H1 (cell line): ENCODE data around the gene GLRX5. TPM values are rescaled to one million over a fixed set of nuclear protein-coding genes. Genes with fewer than 3 reads are reported as not detected.

Experiments
- CTCF ChIA-PET: fragments of 300-600 bp; sonication (Branson Sonifier 250); formaldehyde crosslinking; loops from one replicate; lab custom pipeline; 2021; ENCODE audit not compliant: partially characterized antibody; lab: Charles Lee
- POLR2A ChIA-PET: fragments of 300-600 bp; sonication (Branson Sonifier 250); formaldehyde crosslinking; loops from one replicate; lab custom pipeline; 2021; ENCODE audit warnings: inconsistent platforms; ENCODE audit not compliant: partially characterized antibody; lab: Charles Lee
- DNase-seq, 2 experiments: peaks; one replicate each; pipeline versions ENCODE4 v3.0.0 to v3.0.0-alpha.2; 2010 to 2022; ENCODE audit warnings: low spot score in 2 of 2, low read depth in 1 of 2, mixed read lengths in 1 of 2
- FAIRE-seq: peaks from 2 replicates; lab custom pipeline; 2011; peaks lifted over from hg19 to GRCh38; lab: Jason Lieb, UNC
- H2AFZ ChIP-seq: 2 replicates; pipeline ENCODE4 v1.8.1; 2012; ENCODE audit warnings: low read length, inconsistent platforms
- H2AK5ac ChIP-seq: 2 replicates; pipeline ENCODE4 v1.6.1; 2013; ENCODE audit warnings: low read depth, low read length
- H2BK120ac ChIP-seq: replicated peaks from 2 replicates; pipeline ENCODE3; 2013; ENCODE audit warnings: low read depth, low read length, inconsistent platforms
- H2BK12ac ChIP-seq: 2 replicates; pipeline ENCODE4 v1.6.1; 2013; ENCODE audit warnings: low read depth, low read length
- H2BK15ac ChIP-seq: 2 replicates; pipeline ENCODE4 v1.6.1; 2013; ENCODE audit warnings: low read length
- H2BK20ac ChIP-seq: 2 replicates; pipeline ENCODE4 v1.6.1; 2013; ENCODE audit warnings: low read length
- H2BK5ac ChIP-seq: 2 replicates; pipeline ENCODE4 v1.6.1; 2013; ENCODE audit warnings: low read depth, low read length
- H3K14ac ChIP-seq: 2 replicates; pipeline ENCODE4 v1.6.1; 2013; ENCODE audit warnings: inconsistent platforms; ENCODE audit not compliant: insufficient read length
- H3K18ac ChIP-seq: 2 replicates; pipeline ENCODE4 v1.6.1; 2013; ENCODE audit warnings: low read length; ENCODE audit errors: extremely low read depth
- H3K23ac ChIP-seq: 2 replicates; pipeline ENCODE4 v1.6.1; 2013; ENCODE audit warnings: inconsistent platforms; ENCODE audit not compliant: insufficient read length
- H3K23me2 ChIP-seq: 2 replicates; pipeline ENCODE4 v1.6.1; 2013; ENCODE audit warnings: low read depth, low read length
- H3K27ac ChIP-seq: 2 replicates; pipeline ENCODE4 v1.6.1; 2011; ENCODE audit warnings: low read depth, low read length, inconsistent platforms
- H3K27me3 ChIP-seq, 4 experiments: replicated peaks in 1 of 4; 1 replicate in 1 of 4; 2 replicates in 3 of 4; pipeline versions ENCODE4 v1.6.1 to v1.8.1; 2011 to 2013; ENCODE audit warnings: low read length in 3 of 4, mild to moderate bottlenecking in 3 of 4, inconsistent platforms in 2 of 4, mixed read lengths in 2 of 4, moderate library complexity in 1 of 4; ENCODE audit not compliant: control insufficient read depth in 3 of 4, insufficient read depth in 3 of 4; ENCODE audit errors: extremely low read depth in 1 of 4
- H3K36me3 ChIP-seq, 4 experiments: 2 replicates each; pipeline versions ENCODE4 v1.6.1 to v1.8.1; 2011 to 2013; ENCODE audit warnings: mild to moderate bottlenecking in 4 of 4, low read length in 3 of 4, moderate library complexity in 2 of 4, control low read depth in 1 of 4, inconsistent platforms in 1 of 4; ENCODE audit not compliant: insufficient read depth in 4 of 4, control insufficient read depth in 2 of 4
- H3K4ac ChIP-seq: replicated peaks from 2 replicates; pipeline ENCODE3; 2013; ENCODE audit warnings: low read length, low read depth, mixed read lengths, inconsistent platforms; ENCODE audit not compliant: insufficient read length
- H3K4me1 ChIP-seq, 4 experiments: replicated peaks in 1 of 4; 1 replicate in 1 of 4; 2 replicates in 3 of 4; pipeline versions ENCODE4 v1.6.1 to v1.8.1; 2011 to 2013; ENCODE audit warnings: low read length in 3 of 4, inconsistent platforms in 2 of 4, mixed read lengths in 1 of 4; ENCODE audit not compliant: insufficient read depth in 4 of 4, control insufficient read depth in 3 of 4
- H3K4me2 ChIP-seq, 2 experiments: 2 replicates each; pipeline versions ENCODE4 v1.6.1 to v1.8.1; 2011 to 2013; ENCODE audit warnings: low read depth in 2 of 2, low read length in 2 of 2, control low read depth in 1 of 2, inconsistent platforms in 1 of 2, mild to moderate bottlenecking in 1 of 2; ENCODE audit not compliant: insufficient read depth in 1 of 2
- H3K4me3 ChIP-seq, 4 experiments: fragments of 200-600, 300-600 bp in 1 of 4; sonication (generic), shearing (Covaris generic), sonication (Bioruptor Twin) in 1 of 4; 2 replicates each; pipeline versions ENCODE4 v1.5.1 to v1.8.1; 2011 to 2016; ENCODE audit warnings: low read length in 4 of 4, low read depth in 3 of 4, control low read depth in 2 of 4, inconsistent platforms in 2 of 4, mild to moderate bottlenecking in 2 of 4, mixed read lengths in 1 of 4, moderate library complexity in 1 of 4; ENCODE audit not compliant: insufficient read depth in 2 of 4; ENCODE audit errors: extremely low read depth in 1 of 4
- H3K56ac ChIP-seq: replicated peaks from 2 replicates; pipeline ENCODE3; 2013; ENCODE audit warnings: low read depth, mild to moderate bottlenecking, mixed read lengths, low read length, inconsistent platforms; ENCODE audit not compliant: insufficient read length
- H3K79me1 ChIP-seq: 2 replicates; pipeline ENCODE4 v1.6.1; 2013; ENCODE audit warnings: low read depth, low read length, control low read depth
- H3K79me2 ChIP-seq, 2 experiments: 2 replicates each; pipeline versions ENCODE4 v1.6.1 to v1.8.1; 2012 to 2013; ENCODE audit warnings: low read length in 2 of 2, mild to moderate bottlenecking in 2 of 2, inconsistent platforms in 1 of 2; ENCODE audit not compliant: insufficient read depth in 2 of 2, control insufficient read depth in 1 of 2
- H3K9ac ChIP-seq, 4 experiments: replicated peaks in 1 of 4; 1 replicate in 1 of 4; 2 replicates in 3 of 4; pipeline versions ENCODE4 v1.6.1 to v1.8.1; 2011 to 2013; ENCODE audit warnings: low read depth in 3 of 4, low read length in 3 of 4, control low read depth in 2 of 4, mild to moderate bottlenecking in 2 of 4, moderate library complexity in 2 of 4, inconsistent platforms in 1 of 4; ENCODE audit errors: extremely low read depth in 1 of 4
- H3K9me3 ChIP-seq, 2 experiments: 2 replicates each; pipeline versions ENCODE4 v1.6.1 to v1.8.1; 2012 to 2013; ENCODE audit warnings: mild to moderate bottlenecking in 2 of 2, moderate library complexity in 2 of 2, control low read depth in 1 of 2, inconsistent platforms in 1 of 2, low read depth in 1 of 2, low read length in 1 of 2, mixed read lengths in 1 of 2; ENCODE audit not compliant: insufficient read depth in 2 of 2
- H4K20me1 ChIP-seq, 2 experiments: replicated peaks in 1 of 2; 2 replicates each; pipeline versions ENCODE3 to v1.8.1; 2011 to 2013; ENCODE audit warnings: inconsistent platforms in 2 of 2, low read length in 2 of 2, mild to moderate bottlenecking in 1 of 2; ENCODE audit not compliant: insufficient read depth in 2 of 2, control insufficient read depth in 1 of 2
- H4K5ac ChIP-seq: 2 replicates; pipeline ENCODE4 v1.6.1; 2013; ENCODE audit warnings: low read length, low read depth, mixed read lengths, inconsistent platforms; ENCODE audit not compliant: insufficient read length
- H4K8ac ChIP-seq: 2 replicates; pipeline ENCODE4 v1.8.0; 2013; ENCODE audit warnings: mild to moderate bottlenecking, moderate library complexity, low read length, inconsistent platforms; ENCODE audit not compliant: insufficient read depth; ENCODE audit errors: extremely low read depth
- H4K91ac ChIP-seq: replicated peaks from 2 replicates; pipeline ENCODE3; 2013; ENCODE audit warnings: low read length, mixed read lengths, inconsistent platforms; ENCODE audit not compliant: insufficient read length
- CTBP2 ChIP-seq: IDR thresholded peaks from 2 replicates; pipeline ENCODE4 v1.7.0; 2011; ENCODE audit warnings: borderline replicate concordance, mild to moderate bottlenecking, moderate library complexity, mixed read lengths, low read length; ENCODE audit not compliant: insufficient read depth, insufficient read length
- EGR1 ChIP-seq: IDR thresholded peaks from 2 replicates; pipeline ENCODE4 v1.6.1; 2011; ENCODE audit warnings: low read depth, low read length, borderline replicate concordance
- JUN ChIP-seq: IDR thresholded peaks from 2 replicates; pipeline ENCODE4 v1.6.1; 2011; ENCODE audit warnings: low read depth, mild to moderate bottlenecking, improper control_type of control experiment, low read length
- POLR2A ChIP-seq, 2 experiments: IDR thresholded peaks; 1 replicate in 1 of 2; 2 replicates in 1 of 2; pipeline ENCODE4 v1.6.1; 2011; ENCODE audit warnings: low read depth in 2 of 2, low read length in 2 of 2, mild to moderate bottlenecking in 2 of 2; ENCODE audit errors: control extremely low read depth in 1 of 2
- RNF2 ChIP-seq: fragments of 200-900, 300-1000 bp; sonication (generic); IDR thresholded peaks from 2 replicates; pipeline ENCODE4 v1.7.1; 2016; ENCODE audit warnings: borderline replicate concordance, low read depth, mild to moderate bottlenecking, antibody characterized with exemption, low read length; ENCODE audit not compliant: poor library complexity, severe bottlenecking; ENCODE audit errors: missing control alignments
- SIX5 ChIP-seq: IDR thresholded peaks from 2 replicates; pipeline ENCODE4 v1.6.1; 2011; ENCODE audit warnings: mild to moderate bottlenecking, low read depth, low read length
- SP2 ChIP-seq: IDR thresholded peaks from 2 replicates; pipeline ENCODE4 v1.6.1; 2012; ENCODE audit warnings: mild to moderate bottlenecking, low read length, inconsistent platforms
- WGBS, 2 experiments: shearing (Covaris generic) in 1 of 2; methylation state at CpG; one replicate each; pipeline versions ENCODE4 v1.1.6 to v1.1.7; 2013 to 2015; ENCODE audit warnings: low lambda C conversion rate in 2 of 2, mixed read lengths in 2 of 2, inconsistent platforms in 1 of 2, low coverage in 1 of 2, missing lambda C conversion rate in 1 of 2; ENCODE audit not compliant: insufficient replicate concordance in 2 of 2, insufficient coverage in 1 of 2, insufficient read length in 1 of 2; ENCODE audit errors: extremely low coverage in 1 of 2, missing lambda C conversion rate in 1 of 2; 5-methylcytosine and 5-hydroxymethylcytosine counted together
- long read RNA-seq, 2 experiments: library from RNA in 1 of 2; library from capped mRNA in 1 of 2; stranded (forward); transcript quantifications; one replicate each; pipeline ENCODE4 v2.0.0, GENCODE V29; 2021; ENCODE audit warnings: inconsistent platforms in 1 of 2
- polyA minus RNA-seq, 3 experiments: library from RNA; depleted of rRNA, polyadenylated mRNA; stranded (reverse); fragments of >200 nt; gene quantifications; 1 replicate in 2 of 3; 2 replicates in 1 of 3; pipeline ENCODE4 v1.2.3, GENCODE V29; 2011
- polyA plus RNA-seq, 7 experiments: library from polyadenylated mRNA; depleted of rRNA in 3 of 7; stranded (reverse) in 5 of 7; unstranded in 2 of 7; fragments of >200 nt in 5 of 7; fragments of 200-250 nt in 2 of 7; gene quantifications; 1 replicate in 5 of 7; 2 replicates in 1 of 7; 4 replicates in 1 of 7; pipeline versions ENCODE4 v1.2.1 to v1.2.3, GENCODE V29; 2011 to 2013; ENCODE audit warnings: missing spikeins in 2 of 7, mixed read lengths in 2 of 7
- total RNA-seq: library from RNA; stranded (reverse); fragmentation: NEBNext Ultra II Directional; extraction: Animal tissue kit (Norgen Biotek cat#: 25700); gene quantifications from 2 replicates; pipeline ENCODE4 v1.2.1, GENCODE V29; 2021

GLRX5 gene
- 84.8 and 88.8 TPM in 2 replicates for total RNA-seq
- 43.9 and 70.1 TPM in 2 replicates for polyA plus RNA-seq (2011; rRNA removed)
- 63.6 TPM for polyA plus RNA-seq (2011; cell fraction: cytosol; rRNA removed)
- 15.0 TPM for polyA plus RNA-seq (2011; cell fraction: nucleus; rRNA removed)
- 60.3 to 76.3 TPM (median 63.3 TPM) in 4 replicates for polyA plus RNA-seq (2012, experiment 1 of 2)
- 93.9 TPM for polyA plus RNA-seq (2012, experiment 2 of 2)
- polyA plus RNA-seq (2013, experiment 1 of 2), result 55.0 TPM
- 58.1 TPM for polyA plus RNA-seq (2013, experiment 2 of 2)
- 16.3 and 16.7 TPM in 2 replicates for polyA minus RNA-seq (2011; rRNA and poly(A)+ RNA removed)
- 27.7 TPM for polyA minus RNA-seq (2011; cell fraction: cytosol; rRNA and poly(A)+ RNA removed)
- polyA minus RNA-seq (2011; cell fraction: nucleus; rRNA and poly(A)+ RNA removed), result 15.2 TPM
- long read RNA-seq, experiment 1, transcript GLRX5-201 (2 exons, 1,564 nt), result major isoform, 118 of 138 reads
- long read RNA-seq, experiment 1, partial matches to known transcripts, result 18 of 138 reads
- long read RNA-seq, experiment 1, other reads (novel, unspliced or antisense), result 2 of 138 reads
- long read RNA-seq, experiment 2, partial matches to known transcripts, result 0 of 5 reads
- long read RNA-seq, experiment 2, other reads (novel, unspliced or antisense), result 1 of 5 reads

DNA sequence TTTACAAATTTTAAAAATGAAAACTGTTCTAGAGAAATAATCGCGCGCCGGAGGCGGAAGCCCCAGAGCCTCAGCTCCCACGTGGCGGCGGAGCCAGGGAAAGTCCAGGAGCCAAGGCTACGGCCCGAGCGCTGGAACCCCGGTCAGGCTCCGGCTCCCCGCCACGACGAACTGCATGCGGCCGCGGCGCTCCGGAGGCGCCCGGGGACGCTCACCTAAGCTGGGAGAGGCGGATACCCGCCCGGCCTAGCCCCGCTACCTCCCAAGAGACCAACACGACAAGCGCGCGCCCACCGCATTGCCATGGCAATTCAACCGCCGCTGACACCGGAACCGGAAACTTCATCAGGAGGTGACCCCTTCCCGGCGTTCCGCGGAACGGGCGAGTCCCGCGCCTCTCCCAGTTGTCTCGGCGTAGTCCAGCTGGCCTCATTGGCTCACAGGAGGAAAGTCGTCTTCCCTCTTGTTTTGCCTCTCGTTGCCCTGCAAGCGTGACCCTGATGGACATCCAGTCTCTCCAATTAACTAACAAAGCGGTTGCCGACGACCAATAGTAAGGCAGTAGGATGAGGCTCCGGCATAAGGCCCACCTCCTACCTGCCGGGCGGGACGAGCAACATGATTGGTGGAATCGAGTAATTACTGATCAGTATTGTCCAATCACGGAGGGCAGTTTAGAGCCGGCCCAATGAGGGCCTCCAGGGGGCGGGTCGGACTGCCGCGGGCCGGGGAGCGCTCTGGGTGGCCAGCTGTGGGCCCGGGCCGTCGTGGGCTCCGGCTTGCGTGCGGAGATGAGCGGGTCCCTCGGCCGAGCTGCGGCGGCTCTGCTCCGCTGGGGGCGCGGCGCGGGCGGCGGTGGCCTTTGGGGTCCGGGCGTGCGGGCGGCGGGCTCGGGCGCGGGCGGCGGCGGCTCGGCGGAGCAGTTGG is at the start of gene GLRX5:
GLRX5 (plus strand) TSS at position 752 of the 927 bp plus-strand sequence; CDS start at position 792, 40 bp downstream.
- H2BK15ac ChIP-seq, result no peak within 1 kb of the TSS
- peaks cover 2 to 19% (median 3%) of the 10 kb centered on the region in 4 experiments for H3K4me1 ChIP-seq
- H3K14ac ChIP-seq, result peak within 1 kb of the TSS; percentile 37
- TF ChIP-seq SIX5, result peak; percentile 17; the same call in 1 of the 2 replicates
- no peak for TF ChIP-seq EGR1
- no peak for TF ChIP-seq JUN
- peak; percentile 28 to 66 for TF ChIP-seq POLR2A (IDR thresholded peaks at IDR 0.05; ENCODE audit: control extremely low read depth in 1 of 2, low read depth in 2 of 2, low read length in 2 of 2)
- TF ChIP-seq SP2, result peak; percentile 93
- TF ChIP-seq RNF2, result no peak
- TF ChIP-seq CTBP2, result no peak

More for the DNA sequence above, at the start of gene GLRX5:
- Histone ChIP-seq H3K4ac (no peak within 1 kb of the TSS), H4K5ac (no peak within 1 kb of the TSS), H4K20me1 (peaks cover 41 to 48% of the 10 kb centered on the region in 2 experiments), H3K27me3 (no peaks in the 10 kb centered on the region), H2BK5ac (no peak within 1 kb of the TSS; the same call in none of the 2 replicates), H3K23me2 (peaks cover 16% of the 10 kb centered on the region; the same call in 1 of the 2 replicates), H3K9ac (peak within 1 kb of the TSS; percentile 68 to 97 (median 78)), H3K79me2 (peaks cover 28 to 89% of the 10 kb centered on the region in 2 experiments), H2AFZ (no peak within 1 kb of the TSS), H2BK12ac (no peak within 1 kb of the TSS), H2AK5ac (no peak within 1 kb of the TSS), H3K36me3 (peaks cover 0 to 12% (median 2%) of the 10 kb centered on the region in 4 experiments; a peak in 2 of 8 replicates), H3K56ac (peak within 1 kb of the TSS; percentile 56), H4K8ac (peak within 1 kb of the TSS; percentile 64), H3K4me2 (peak within 1 kb of the TSS; percentile 96 to 98), H4K91ac (no peak within 1 kb of the TSS), H3K18ac (no peak within 1 kb of the TSS), H3K23ac (no peak within 1 kb of the TSS), H3K27ac (peak within 1 kb of the TSS; percentile 80), H3K9me3 (no peaks in the 10 kb centered on the region), H3K4me3 (peak within 1 kb of the TSS; percentile 57 to 98 (median 90)), H2BK20ac (no peak within 1 kb of the TSS), H2BK120ac (no peak within 1 kb of the TSS), H3K79me1 (peaks cover 19% of the 10 kb centered on the region)
- DNase-seq (peak; percentile 94 to 97), FAIRE-seq (peak; percentile 88)
- POLR2A ChIA-PET, result interaction anchor here (0.6 to 2.5 kb wide), 10 partner anchors 9 to 844 kb away, joined by 3 to 7 read pairs (median 4); no protein-coding TSS in a partner anchor
- WGBS, 2 experiments, result 2% methylated on average over 79 of the region's 97 CpGs; no CpG with 5 or more reads in 1 of the 2 experiments
- CTCF ChIA-PET, result interaction anchor here (0.8 to 1.8 kb wide), 8 partner anchors 11 to 340 kb away, joined by 3 to 5 read pairs (median 3); no protein-coding TSS in a partner anchor
